K562 (cell line): ENCODE measurements around the gene ROR2. TPM values are rescaled to one million over a fixed set of nuclear protein-coding genes. Genes with fewer than 3 reads are reported as not detected.

Source experiments
- AFF4 ChIP-seq: sonication (generic); formaldehyde crosslinking; IDR thresholded peaks from 2 replicates; pipeline ENCODE4 v1.8.0; 2023; ENCODE audit warnings: mild to moderate bottlenecking, missing genetic modification reagents
- FOXK2 ChIP-seq, 2 experiments: fragments of 450-650 bp; IDR thresholded peaks in 1 of 2; conservative IDR thresholded peaks in 1 of 2; 2 replicates each; pipeline ENCODE4 v1.6.1; 2016; ENCODE audit warnings: low read depth in 2 of 2, mild to moderate bottlenecking in 1 of 2
- GTF2B ChIP-seq: IDR thresholded peaks from 2 replicates; pipeline ENCODE4 v1.6.1; 2011; ENCODE audit not compliant: insufficient read length; ENCODE audit errors: extremely low read depth
- HOXB6 ChIP-seq: fragments of 250-450 bp; sonication (Bioruptor Pico); IDR thresholded peaks from 2 replicates; pipeline ENCODE4 v1.5.1; 2022; ENCODE audit warnings: mild to moderate bottlenecking, borderline replicate concordance
- LCOR ChIP-seq: sonication (generic); formaldehyde crosslinking; IDR thresholded peaks from 2 replicates; pipeline ENCODE4 v1.8.0; 2022; ENCODE audit warnings: mild to moderate bottlenecking, missing genetic modification reagents
- MECOM ChIP-seq: fragments of 250-450 bp; sonication (Bioruptor Pico); IDR thresholded peaks from 2 replicates; pipeline ENCODE4 v1.8.0; 2022; ENCODE audit warnings: inconsistent platforms
- PPARD ChIP-seq: fragments of 250-450 bp; sonication (Bioruptor Pico); IDR thresholded peaks from 2 replicates; pipeline ENCODE4 v1.8.0; 2022; ENCODE audit warnings: inconsistent platforms, mild to moderate bottlenecking, moderate library complexity
- SRSF9 ChIP-seq: fragments of 200-400 bp; formaldehyde crosslinking; IDR thresholded peaks from 2 replicates; pipeline ENCODE4 v1.6.1; 2017; ENCODE audit warnings: low read depth, low read length, borderline replicate concordance
- ZNF407 ChIP-seq: fragments of 450-650 bp; IDR thresholded peaks from 2 replicates; pipeline ENCODE4 v1.6.1; 2016; ENCODE audit warnings: low read depth
- ZNF431 ChIP-seq: sonication (generic); formaldehyde crosslinking; IDR thresholded peaks from 2 replicates; pipeline ENCODE4 v1.8.0; 2022; ENCODE audit warnings: mild to moderate bottlenecking, missing genetic modification reagents
- polyA plus RNA-seq, 8 experiments: library from polyadenylated mRNA; depleted of rRNA in 4 of 8; stranded (reverse) in 5 of 8; unstranded in 3 of 8; fragments of >200 nt; fragmentation: Nextera tagmentation in 2 of 8; fragmentation: Illumina TruSeq in 1 of 8; extraction: Ambion mirVana in 2 of 8; extraction: Trizol in 1 of 8; gene quantifications; 2 replicates each; pipeline versions ENCODE4 v1.2.1 to v1.2.3, GENCODE V29; 2011 to 2014; ENCODE audit warnings: inconsistent platforms in 1 of 8, missing spikeins in 1 of 8
- total RNA-seq, 7 experiments: library from RNA; depleted of rRNA in 6 of 7; stranded (reverse); fragments of >200 nt in 6 of 7; fragmentation: Illumina TruSeq in 2 of 7; extraction: Trizol in 2 of 7; gene quantifications; 2 replicates each; pipeline versions ENCODE4 v1.2.1 to v1.2.3, GENCODE V29; 2011 to 2021; ENCODE audit warnings: low replicate concordance in 1 of 7
- TF ChIP-seq, protein P1 (sequence below), 2 experiments: fragments of 250-450 bp in 1 of 2; fragments of 450-650 bp in 1 of 2; sonication (Bioruptor Pico) in 1 of 2; IDR thresholded peaks; 2 replicates each; pipeline versions ENCODE4 v1.6.1 to v1.8.0; 2016 to 2021; ENCODE audit warnings: mild to moderate bottlenecking in 2 of 2, moderate library complexity in 2 of 2, missing compliant biosample characterization in 1 of 2, missing genetic modification characterization in 1 of 2

ROR2 gene
- total and polyA plus RNA-seq, 9 of the 15 experiments (the other 6 are each of a cell fraction or from before 2014, with no cell fraction given): 5.6 to 33.8 (median 15.3) TPM

DNA sequence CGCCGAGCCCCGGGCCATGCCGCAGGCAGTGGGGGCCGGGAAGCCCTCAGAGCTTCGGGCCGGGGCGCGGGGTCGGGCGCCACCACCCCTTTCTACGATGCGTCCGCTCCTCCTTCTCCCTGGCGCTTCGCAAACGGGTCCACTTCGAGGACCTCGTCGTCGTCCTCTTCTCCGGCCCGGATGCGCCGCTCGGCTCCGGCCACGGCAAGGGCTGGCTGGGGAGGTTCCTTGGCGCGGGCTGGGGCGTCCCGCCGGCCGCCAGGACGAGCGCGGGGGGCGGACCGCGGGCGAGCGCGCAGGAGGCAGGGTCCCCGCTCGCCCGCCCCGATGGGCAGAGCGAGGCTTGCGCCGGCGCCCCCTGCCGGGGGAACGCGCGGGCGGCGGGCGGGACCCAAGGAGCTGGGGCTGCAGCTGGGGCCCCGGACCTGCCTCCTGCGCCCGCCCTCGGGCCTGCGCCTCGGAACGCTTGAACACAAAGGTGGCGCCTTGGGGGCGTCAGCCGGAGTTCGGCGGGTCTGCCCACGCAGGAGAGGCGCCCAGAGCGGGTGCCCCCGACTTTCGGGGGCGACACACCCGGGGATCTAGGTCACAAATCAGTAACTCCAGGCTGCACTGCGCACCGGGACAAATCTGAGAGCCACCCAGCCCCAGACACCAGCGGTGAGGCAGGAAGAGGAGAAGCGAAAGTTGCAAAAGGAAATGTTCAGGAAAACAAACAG is at the start of gene ROR2 (continued):
- TF ChIP-seq SRSF9: no peak
- no peak for TF ChIP-seq ZNF407
- TF ChIP-seq FOXK2 (conservative IDR thresholded peaks at IDR 0.05 in 1 of 2, IDR thresholded peaks at IDR 0.05 in 1 of 2; ENCODE audit: low read depth in 2 of 2): no peak
- TF ChIP-seq LCOR (CRISPR knock-in tag): no peak
- no peak; the same call in 1 of the 2 replicates for TF ChIP-seq ZNF431
- TF ChIP-seq MECOM (CRISPR knock-in tag): peak; percentile 17; the same call in 1 of the 2 replicates
- TF ChIP-seq HOXB6 (CRISPR knock-in tag): no peak
- TF ChIP-seq, protein P1, sequence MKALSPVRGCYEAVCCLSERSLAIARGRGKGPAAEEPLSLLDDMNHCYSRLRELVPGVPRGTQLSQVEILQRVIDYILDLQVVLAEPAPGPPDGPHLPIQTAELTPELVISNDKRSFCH (CRISPR knock-in tag; IDR thresholded peaks at IDR 0.05): no peak
- TF ChIP-seq, protein P1 (tag; IDR thresholded peaks at IDR 0.05): no peak
- 0 out of 2 replicates have a peak, but pooled peaks have one; percentile 47 for TF ChIP-seq AFF4 (CRISPR knock-in tag)
- no peak for TF ChIP-seq PPARD (CRISPR knock-in tag)
- TF ChIP-seq GTF2B: no peak
